Ovary (tissue), 3 donors: ENCODE measurements around the gene APBA2.

Experiments used
- CTCF ChIP-seq, 3 donors: fragments of 450-650 bp in 2 of 3; fragments of 200-600 bp in 1 of 3; IDR thresholded peaks; one replicate each; pipeline versions ENCODE4 v1.5.1 to v1.8.0; 2016 to 2022; ENCODE audit warnings: antibody characterized with exemption in 3 of 3, mild to moderate bottlenecking in 1 of 3
- EP300 ChIP-seq: sonication (generic); formaldehyde crosslinking; IDR thresholded peaks from one replicate; pipeline ENCODE4 v1.6.1; 2017; ENCODE audit warnings: antibody characterized with exemption
- POLR2A ChIP-seq: fragments of 450-650 bp; IDR thresholded peaks from one replicate; pipeline ENCODE4 v1.6.1; 2017; ENCODE audit warnings: antibody characterized with exemption, mild to moderate bottlenecking, moderate library complexity
- donor health status: DM: no; HTN: no; CAD: no.

GRCh38 chr15:29066310-29066709, 180.5 kb downstream of the APBA2 start:
- TF ChIP-seq CTCF (IDR thresholded peaks at IDR 0.05) (no peak), POLR2A (no peak), EP300 (no peak)
